SKM-1 (cell line): ENCODE data around the gene ATP2A3.
A peak's percentile ranks its signal among the peaks of the same experiment; 100 is the strongest.

ENCODE experiments used
- DNase-seq: peaks from one replicate; lab custom pipeline; 2025; ENCODE audit not compliant: unreplicated experiment; lab: John Stamatoyannopoulos, UW

The ATP2A3 gene

GRCh38 chr17:3929181-3929580, 35.1 kb downstream of the ATP2A3 start:
- DNase-seq: no peak

- no peak for DNase-seq
Measured at GRCh38 chr17:3928406-3928805, 35.8 kb downstream of the ATP2A3 start.

- no peak for DNase-seq
Measured at GRCh38 chr17:3927628-3928340, 36.5 kb downstream of the ATP2A3 start.

GRCh38 chr17:3926860-3927627, 37.2 kb downstream of the ATP2A3 start:
- no peak for DNase-seq

- no peak for DNase-seq
Measured at GRCh38 chr17:3925684-3926485, 38.4 kb downstream of the ATP2A3 start.

- no peak for DNase-seq
Measured at GRCh38 chr17:3924512-3925350, 39.5 kb downstream of the ATP2A3 start.

- no peak for DNase-seq
Measured at GRCh38 chr17:3923466-3924190, 40.6 kb downstream of the ATP2A3 start.

- no peak for DNase-seq
Measured at GRCh38 chr17:3922765-3923164, 41.5 kb downstream of the ATP2A3 start.

GRCh38 chr17:3921502-3922319, 42.5 kb downstream of the ATP2A3 start:
- no peak for DNase-seq

- no peak for DNase-seq
Measured at GRCh38 chr17:3921006-3921405, 43.2 kb downstream of the ATP2A3 start.

- DNase-seq: no peak
Measured at GRCh38 chr17:3919123-3919624, 45.1 kb downstream of the ATP2A3 start.

- no peak for DNase-seq
Measured at GRCh38 chr17:3918372-3919122, 45.7 kb downstream of the ATP2A3 start.

- DNase-seq: no peak
Measured at GRCh38 chr17:3917391-3917931, 46.8 kb downstream of the ATP2A3 start.

- no peak for DNase-seq
Measured at GRCh38 chr17:3916825-3917224, 47.4 kb downstream of the ATP2A3 start.

GRCh38 chr17:3915995-3916696, 48.1 kb downstream of the ATP2A3 start, which contains the start of gene P2RX1:
TSS of gene P2RX1 (minus strand) at chr17:3916465. CDS start at chr17:3916225, 240 bp downstream.
- DNase-seq: peak; percentile 34

GRCh38 chr17:3915581-3915994, 48.6 kb downstream of the ATP2A3 start:
- no peak for DNase-seq

GRCh38 chr17:3914312-3914670, 49.9 kb downstream of the ATP2A3 start:
- DNase-seq: no peak
